Measurements from ENCODE around the gene RAC2.

Gene RAC2

GRCh38 chr22:37229012-37229804 lies 14.9 kb downstream of the RAC2 start:
- Histone ChIP-seq H3K4me1 (ENCODE audit: control insufficient read depth in 1 of 2, insufficient read depth in 2 of 2, low read length in 2 of 2) (peaks cover 39 to 58% of the 10 kb centered on the region in 2 donors), H3K9me3 (ENCODE audit: control insufficient read depth in 1 of 2, low read length in 2 of 2) (no peaks in the 10 kb centered on the region), H3K4me3 (ENCODE audit: low read depth in 1 of 2, low read length in 2 of 2) (peak overlapping the region in 1 of 2 donors; percentile 22), H3K9ac (ENCODE audit: low read depth in 1 of 2, low read length in 2 of 2) (peak overlapping the region; percentile 51 to 57), H3K36me3 (ENCODE audit: control insufficient read depth in 1 of 2, insufficient read depth in 2 of 2, low read length in 2 of 2) (peaks cover 0 to 8% of the 10 kb centered on the region in 2 donors), H3K27ac (ENCODE audit: low read depth, low read length) (peak overlapping the region; percentile 56), H3K27me3 (ENCODE audit: control insufficient read depth in 1 of 2, insufficient read depth in 2 of 2, low read length in 2 of 2) (no peaks in the 10 kb centered on the region)

- H3K36me3 ChIP-seq (ENCODE audit: control insufficient read depth in 1 of 2, insufficient read depth in 2 of 2, low read length in 2 of 2), result peaks cover 0 to 8% of the 10 kb centered on the region in 2 donors
- no peaks in the 10 kb centered on the region for H3K27me3 ChIP-seq (ENCODE audit: control insufficient read depth in 1 of 2, insufficient read depth in 2 of 2, low read length in 2 of 2)
- peak overlapping the region; percentile 52 for H3K27ac ChIP-seq (ENCODE audit: low read depth, low read length)
- no peaks in the 10 kb centered on the region for H3K9me3 ChIP-seq (ENCODE audit: control insufficient read depth in 1 of 2, low read length in 2 of 2)
- H3K9ac ChIP-seq (ENCODE audit: low read depth in 1 of 2, low read length in 2 of 2), result no peak overlapping the region
- H3K4me3 ChIP-seq (ENCODE audit: low read depth in 1 of 2, low read length in 2 of 2), result no peak overlapping the region
- peaks cover 39 to 55% of the 10 kb centered on the region in 2 donors for H3K4me1 ChIP-seq (ENCODE audit: control insufficient read depth in 1 of 2, insufficient read depth in 2 of 2, low read length in 2 of 2)
Measured at GRCh38 chr22:37228106-37229011, 15.7 kb downstream of the RAC2 start.

- Histone ChIP-seq H3K9me3 (ENCODE audit: control insufficient read depth in 1 of 2, low read length in 2 of 2) (no peaks in the 10 kb centered on the region), H3K27me3 (ENCODE audit: control insufficient read depth in 1 of 2, insufficient read depth in 2 of 2, low read length in 2 of 2) (no peaks in the 10 kb centered on the region), H3K27ac (ENCODE audit: low read depth, low read length) (no peak overlapping the region), H3K4me1 (ENCODE audit: control insufficient read depth in 1 of 2, insufficient read depth in 2 of 2, low read length in 2 of 2) (peaks cover 36 to 51% of the 10 kb centered on the region in 2 donors), H3K9ac (ENCODE audit: low read depth in 1 of 2, low read length in 2 of 2) (no peak overlapping the region), H3K36me3 (ENCODE audit: control insufficient read depth in 1 of 2, insufficient read depth in 2 of 2, low read length in 2 of 2) (peaks cover 0 to 8% of the 10 kb centered on the region in 2 donors), H3K4me3 (ENCODE audit: low read depth in 1 of 2, low read length in 2 of 2) (no peak overlapping the region)
Measured at GRCh38 chr22:37226514-37226913, 17.6 kb downstream of the RAC2 start.

GRCh38 chr22:37226087-37226486 lies 18.0 kb downstream of the RAC2 start:
- no peak overlapping the region for H3K4me3 ChIP-seq (ENCODE audit: low read depth in 1 of 2, low read length in 2 of 2)
- peaks cover 0 to 8% of the 10 kb centered on the region in 2 donors for H3K36me3 ChIP-seq (ENCODE audit: control insufficient read depth in 1 of 2, insufficient read depth in 2 of 2, low read length in 2 of 2)
- H3K9ac ChIP-seq (ENCODE audit: low read depth in 1 of 2, low read length in 2 of 2), result no peak overlapping the region
- no peaks in the 10 kb centered on the region for H3K9me3 ChIP-seq (ENCODE audit: control insufficient read depth in 1 of 2, low read length in 2 of 2)
- no peaks in the 10 kb centered on the region for H3K27me3 ChIP-seq (ENCODE audit: control insufficient read depth in 1 of 2, insufficient read depth in 2 of 2, low read length in 2 of 2)
- no peak overlapping the region for H3K27ac ChIP-seq (ENCODE audit: low read depth, low read length)
- peaks cover 36 to 47% of the 10 kb centered on the region in 2 donors for H3K4me1 ChIP-seq (ENCODE audit: control insufficient read depth in 1 of 2, insufficient read depth in 2 of 2, low read length in 2 of 2)

GRCh38 chr22:37225481-37225880 lies 18.6 kb downstream of the RAC2 start:
- Histone ChIP-seq H3K27me3 (ENCODE audit: control insufficient read depth in 1 of 2, insufficient read depth in 2 of 2, low read length in 2 of 2) (no peaks in the 10 kb centered on the region), H3K9ac (ENCODE audit: low read depth in 1 of 2, low read length in 2 of 2) (no peak overlapping the region), H3K27ac (ENCODE audit: low read depth, low read length) (no peak overlapping the region), H3K36me3 (ENCODE audit: control insufficient read depth in 1 of 2, insufficient read depth in 2 of 2, low read length in 2 of 2) (peaks cover 0 to 4% of the 10 kb centered on the region in 2 donors), H3K9me3 (ENCODE audit: control insufficient read depth in 1 of 2, low read length in 2 of 2) (no peaks in the 10 kb centered on the region), H3K4me1 (ENCODE audit: control insufficient read depth in 1 of 2, insufficient read depth in 2 of 2, low read length in 2 of 2) (peaks cover 36 to 41% of the 10 kb centered on the region in 2 donors), H3K4me3 (ENCODE audit: low read depth in 1 of 2, low read length in 2 of 2) (no peak overlapping the region)

- no peak overlapping the region for H3K4me3 ChIP-seq (ENCODE audit: low read depth in 1 of 2, low read length in 2 of 2)
- H3K27me3 ChIP-seq (ENCODE audit: control insufficient read depth in 1 of 2, insufficient read depth in 2 of 2, low read length in 2 of 2), result no peaks in the 10 kb centered on the region
- H3K36me3 ChIP-seq (ENCODE audit: control insufficient read depth in 1 of 2, insufficient read depth in 2 of 2, low read length in 2 of 2), result peaks cover 0 to 4% of the 10 kb centered on the region in 2 donors
- H3K9me3 ChIP-seq (ENCODE audit: control insufficient read depth in 1 of 2, low read length in 2 of 2), result no peaks in the 10 kb centered on the region
- H3K9ac ChIP-seq (ENCODE audit: low read depth in 1 of 2, low read length in 2 of 2), result no peak overlapping the region
- H3K27ac ChIP-seq (ENCODE audit: low read depth, low read length), result no peak overlapping the region
- peaks cover 32 to 41% of the 10 kb centered on the region in 2 donors for H3K4me1 ChIP-seq (ENCODE audit: control insufficient read depth in 1 of 2, insufficient read depth in 2 of 2, low read length in 2 of 2)
Measured at GRCh38 chr22:37224757-37225420, 19.2 kb downstream of the RAC2 start.

GRCh38 chr22:37223965-37224551 lies 20.0 kb downstream of the RAC2 start:
- H3K4me1 ChIP-seq (ENCODE audit: control insufficient read depth in 1 of 2, insufficient read depth in 2 of 2, low read length in 2 of 2), result peaks cover 24 to 37% of the 10 kb centered on the region in 2 donors
- no peaks in the 10 kb centered on the region for H3K9me3 ChIP-seq (ENCODE audit: control insufficient read depth in 1 of 2, low read length in 2 of 2)
- no peak overlapping the region for H3K4me3 ChIP-seq (ENCODE audit: low read depth in 1 of 2, low read length in 2 of 2)
- no peak overlapping the region for H3K9ac ChIP-seq (ENCODE audit: low read depth in 1 of 2, low read length in 2 of 2)
- H3K27ac ChIP-seq (ENCODE audit: low read depth, low read length), result no peak overlapping the region
- H3K27me3 ChIP-seq (ENCODE audit: control insufficient read depth in 1 of 2, insufficient read depth in 2 of 2, low read length in 2 of 2), result no peaks in the 10 kb centered on the region
- peaks cover 0 to 4% of the 10 kb centered on the region in 2 donors for H3K36me3 ChIP-seq (ENCODE audit: control insufficient read depth in 1 of 2, insufficient read depth in 2 of 2, low read length in 2 of 2)

DNA sequence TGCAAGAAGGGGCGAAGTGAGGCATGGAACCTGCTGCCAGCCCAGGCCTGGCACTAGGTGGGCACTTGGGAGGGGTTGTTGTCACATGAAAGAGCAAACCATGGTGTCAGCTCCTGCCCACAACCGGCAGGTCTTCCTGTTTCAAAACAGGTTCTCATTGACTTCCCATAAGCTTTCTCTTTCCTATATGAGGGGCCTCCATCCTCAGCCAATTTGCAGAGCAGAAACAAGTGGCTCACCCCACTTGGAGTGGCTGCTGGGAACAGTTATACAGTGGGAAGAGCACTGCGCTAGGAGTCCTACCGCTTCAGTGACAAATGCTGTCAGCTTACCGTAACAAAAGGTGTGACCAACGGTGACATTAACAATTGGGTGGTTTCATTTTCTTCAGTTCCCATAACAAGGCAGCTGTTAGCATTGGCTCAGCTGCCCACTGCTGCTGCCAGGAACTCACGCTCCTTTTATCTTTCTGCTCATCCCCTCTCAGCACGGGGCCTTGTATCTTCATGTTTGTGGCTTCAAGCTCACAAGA lies 21.6 kb downstream of the RAC2 start:
- H3K27me3 ChIP-seq (ENCODE audit: control insufficient read depth in 1 of 2, insufficient read depth in 2 of 2, low read length in 2 of 2), result no peaks in the 10 kb centered on the region
- H3K27ac ChIP-seq (ENCODE audit: low read depth, low read length), result no peak overlapping the region
- H3K9me3 ChIP-seq (ENCODE audit: control insufficient read depth in 1 of 2, low read length in 2 of 2), result no peaks in the 10 kb centered on the region
- H3K9ac ChIP-seq (ENCODE audit: low read depth in 1 of 2, low read length in 2 of 2), result no peak overlapping the region
- H3K4me1 ChIP-seq (ENCODE audit: control insufficient read depth in 1 of 2, insufficient read depth in 2 of 2, low read length in 2 of 2), result peaks cover 12 to 30% of the 10 kb centered on the region in 2 donors
- no peak overlapping the region for H3K4me3 ChIP-seq (ENCODE audit: low read depth in 1 of 2, low read length in 2 of 2)
- H3K36me3 ChIP-seq (ENCODE audit: control insufficient read depth in 1 of 2, insufficient read depth in 2 of 2, low read length in 2 of 2), result peaks cover 0 to 4% of the 10 kb centered on the region in 2 donors

- Histone ChIP-seq H3K36me3 (ENCODE audit: control insufficient read depth in 1 of 2, insufficient read depth in 2 of 2, low read length in 2 of 2) (peaks cover 0 to 4% of the 10 kb centered on the region in 2 donors), H3K27ac (ENCODE audit: low read depth, low read length) (no peak overlapping the region), H3K4me1 (ENCODE audit: control insufficient read depth in 1 of 2, insufficient read depth in 2 of 2, low read length in 2 of 2) (peaks cover 12 to 30% of the 10 kb centered on the region in 2 donors), H3K27me3 (ENCODE audit: control insufficient read depth in 1 of 2, insufficient read depth in 2 of 2, low read length in 2 of 2) (no peaks in the 10 kb centered on the region), H3K4me3 (ENCODE audit: low read depth in 1 of 2, low read length in 2 of 2) (no peak overlapping the region), H3K9me3 (ENCODE audit: control insufficient read depth in 1 of 2, low read length in 2 of 2) (no peaks in the 10 kb centered on the region), H3K9ac (ENCODE audit: low read depth in 1 of 2, low read length in 2 of 2) (no peak overlapping the region)
Measured at GRCh38 chr22:37221424-37222333, 22.4 kb downstream of the RAC2 start.

Measured in duodenal mucosa (tissue), 2 donors.